M059J (cell line): ENCODE measurements around the gene HIGD1A. TPM values are rescaled to one million over a fixed set of nuclear protein-coding genes. Genes with fewer than 3 reads are reported as not detected.
A peak's percentile ranks its signal among the peaks of the same experiment; 100 is the strongest.

Source experiments
- DNase-seq: peaks from one replicate; pipeline ENCODE4 v3.0.0-alpha.2; 2012; ENCODE audit warnings: low read depth
- total RNA-seq: library from RNA; depleted of rRNA; stranded (reverse); fragments of >200 nt; shearing (Covaris generic); gene quantifications from 2 replicates; pipeline ENCODE4 v1.2.3, GENCODE V29; 2014; rRNA removed

Gene HIGD1A
- total RNA-seq = 138 and 163 TPM in 2 replicates

DNA sequence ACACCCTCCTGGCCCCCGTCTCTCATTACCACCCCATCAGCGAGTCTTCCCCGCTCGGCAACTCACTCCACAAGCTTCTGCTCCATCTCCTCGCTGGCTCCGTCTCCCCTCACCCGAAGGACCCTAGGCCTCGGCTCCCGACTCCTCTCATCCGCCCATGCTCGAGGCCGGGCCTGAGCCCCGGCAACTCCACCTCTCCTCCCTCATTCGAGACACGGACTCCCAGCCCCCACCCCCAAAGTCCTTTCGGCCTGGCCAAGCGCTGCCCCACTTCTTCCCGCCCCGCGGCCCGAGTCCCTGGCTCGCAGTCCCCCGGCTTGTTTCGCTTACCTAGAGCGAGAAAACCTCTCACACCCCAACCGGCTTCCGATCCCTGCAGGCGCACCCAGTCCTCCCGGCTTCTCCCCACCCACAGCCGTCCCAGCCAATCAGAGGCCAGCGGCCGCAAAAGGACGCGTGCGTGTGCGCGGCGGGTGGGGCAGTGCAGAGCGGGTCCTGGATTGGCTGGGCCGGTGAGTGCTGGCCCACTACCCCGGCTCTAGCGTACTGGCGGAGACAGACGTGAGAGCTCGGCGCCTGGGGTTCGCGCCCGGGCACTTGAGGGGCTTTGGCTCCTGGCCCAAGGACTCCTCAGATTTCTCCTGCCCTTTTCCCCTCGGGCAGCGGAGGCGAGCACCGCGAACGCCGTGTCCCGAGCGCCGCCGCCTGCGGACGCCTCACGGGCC is at the start of gene HIGD1A:
Gene HIGD1A, minus strand, starts transcription at position 385 of the 725 bp plus-strand sequence. CDS start 10,237 bp downstream, outside the sequence.
- DNase-seq = peak; percentile 92

DNA sequence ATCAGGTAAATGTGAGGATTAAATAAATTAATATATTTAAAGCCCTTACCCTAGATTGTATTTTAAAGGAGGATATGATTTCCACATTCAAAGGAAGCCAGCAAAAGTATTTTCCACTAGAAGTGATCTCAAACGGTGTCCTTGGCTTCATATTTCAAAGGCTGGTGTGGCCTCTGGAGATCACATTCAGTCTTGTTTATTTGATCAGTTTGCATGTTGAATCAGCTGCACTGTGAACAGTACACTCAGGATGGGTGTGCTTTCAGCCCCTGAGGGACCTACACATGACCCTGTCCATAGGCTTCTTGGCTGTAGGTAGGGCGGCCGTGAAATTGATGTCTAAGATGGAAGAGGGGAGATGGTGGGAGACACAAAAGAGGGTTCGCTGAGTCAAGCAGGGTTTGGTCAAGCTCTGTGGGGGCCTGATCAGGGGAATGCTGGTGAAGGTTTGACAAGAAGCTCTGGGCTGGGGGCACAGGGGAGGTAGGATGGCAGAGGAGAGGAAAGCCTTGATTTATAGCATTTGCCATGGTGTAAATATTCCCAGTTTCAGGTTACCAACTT is 49.5 kb upstream of the HIGD1A start:
- no peak for DNase-seq

- DNase-seq = no peak
These were observed 48.8 kb upstream of the HIGD1A start for GRCh38 chr3:42853056-42853455.

DNA sequence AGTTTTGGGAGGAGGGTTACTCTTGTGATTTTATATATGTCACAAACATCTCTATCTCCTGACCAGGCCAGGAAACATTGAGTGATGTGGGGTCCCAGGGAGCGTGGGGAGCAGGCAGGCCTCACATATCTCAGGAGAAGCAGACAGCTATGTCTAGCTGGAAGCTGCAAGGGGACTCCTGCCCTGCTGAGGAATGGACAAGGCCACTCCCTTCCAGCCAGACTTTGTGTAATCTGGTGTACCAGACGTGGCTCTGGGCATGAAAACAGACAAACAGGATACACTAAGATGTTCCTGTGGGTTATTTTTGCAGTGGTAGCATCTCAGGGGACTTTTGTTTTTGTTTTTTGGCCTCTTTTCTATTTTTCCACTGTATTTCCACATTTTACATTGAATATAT is 48.2 kb upstream of the HIGD1A start:
- DNase-seq = no peak

DNA sequence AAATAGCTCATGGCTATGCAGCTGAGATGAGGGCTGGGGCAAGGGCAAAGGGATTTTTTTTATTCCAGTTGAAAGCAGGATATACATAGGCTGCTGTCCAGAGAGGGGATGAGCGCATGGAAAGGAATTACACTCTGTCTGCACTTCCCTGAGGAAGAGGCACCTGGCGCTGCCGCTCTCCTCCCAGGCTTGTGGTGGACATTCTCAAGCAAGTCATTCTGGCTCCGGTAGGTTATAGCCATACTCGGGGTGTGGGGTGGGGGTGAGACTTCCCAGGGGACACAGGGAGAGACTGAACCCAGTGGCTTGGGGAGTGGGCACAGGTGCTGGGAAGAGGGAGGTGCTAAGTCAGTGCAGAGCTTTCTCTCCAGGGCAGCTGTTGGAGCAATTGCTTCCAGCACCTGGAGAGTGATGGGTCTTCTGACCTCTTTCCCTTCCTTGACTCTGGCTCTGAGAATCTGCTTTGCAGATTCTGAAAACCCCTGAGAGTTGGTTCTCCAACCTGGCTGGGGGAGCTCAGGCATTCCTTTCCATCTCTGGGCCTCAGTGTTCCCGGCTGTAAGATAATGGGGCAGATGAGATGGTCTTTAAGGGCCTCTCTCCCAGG is 47.0 kb upstream of the HIGD1A start:
- no peak for DNase-seq

GRCh38 chr3:42850263-42850662 is 46.0 kb upstream of the HIGD1A start:
- DNase-seq = no peak

DNA sequence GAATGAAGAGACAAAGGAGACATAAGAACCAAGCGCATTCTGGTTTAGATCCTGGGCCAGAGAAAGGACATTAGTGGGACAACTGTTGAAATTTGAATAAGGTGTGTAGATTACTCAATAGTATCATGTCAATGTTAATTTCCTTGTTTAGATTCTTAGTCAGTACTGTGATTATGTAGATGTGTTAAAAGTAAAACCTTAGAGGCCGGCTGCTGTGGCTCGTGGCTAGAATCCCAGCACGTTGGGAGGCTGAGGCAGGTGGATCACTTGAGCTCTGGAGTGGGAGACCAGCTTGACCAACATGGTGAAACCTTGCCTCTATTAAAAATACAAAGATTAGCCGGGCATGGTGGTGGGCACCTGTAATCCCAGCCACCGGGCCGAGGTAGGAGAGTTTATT is 44.7 kb upstream of the HIGD1A start:
- no peak for DNase-seq

DNA sequence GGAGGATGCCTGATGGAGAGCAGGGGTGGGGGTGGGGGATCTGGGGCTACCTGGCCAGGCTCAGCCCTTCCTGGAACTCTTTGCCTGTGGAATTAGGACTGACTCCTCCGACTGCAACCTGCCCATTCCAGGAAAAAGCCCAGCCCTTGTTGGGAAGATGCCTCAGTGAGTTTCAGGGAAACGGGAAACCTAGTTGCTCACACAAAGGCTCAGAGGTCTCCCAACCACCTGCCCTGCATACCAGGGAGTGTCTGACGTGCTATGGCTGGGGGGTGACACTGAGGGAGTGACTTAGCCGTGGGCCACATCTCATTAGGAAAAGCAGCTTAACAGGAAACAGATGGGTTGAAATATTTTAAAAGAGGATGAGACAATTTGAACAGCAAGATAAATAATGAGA is 43.4 kb upstream of the HIGD1A start:
- no peak for DNase-seq

GRCh38 chr3:42846685-42847522 is 42.6 kb upstream of the HIGD1A start:
- DNase-seq = no peak

DNA sequence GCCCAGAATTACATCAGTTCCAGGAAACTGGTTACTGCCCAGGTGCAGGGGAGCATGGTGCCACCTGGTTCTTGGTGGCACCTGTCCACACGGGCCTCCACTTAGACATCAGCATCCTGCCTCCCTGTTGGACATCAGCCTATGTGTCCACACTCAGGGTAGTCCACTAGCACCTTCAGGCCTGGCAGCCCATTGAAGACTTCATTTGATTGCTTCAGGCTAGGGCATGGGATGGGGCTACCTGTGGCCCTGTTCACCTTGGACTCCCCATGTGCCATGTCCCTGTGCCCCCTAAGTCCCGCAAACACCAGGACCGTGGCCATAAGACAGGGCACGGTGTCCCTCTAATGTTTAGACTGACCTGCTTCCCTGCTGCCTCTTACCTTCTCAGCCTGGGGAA is 40.5 kb upstream of the HIGD1A start:
- no peak for DNase-seq

GRCh38 chr3:42844412-42844713 is 40.1 kb upstream of the HIGD1A start:
- DNase-seq = no peak

DNA sequence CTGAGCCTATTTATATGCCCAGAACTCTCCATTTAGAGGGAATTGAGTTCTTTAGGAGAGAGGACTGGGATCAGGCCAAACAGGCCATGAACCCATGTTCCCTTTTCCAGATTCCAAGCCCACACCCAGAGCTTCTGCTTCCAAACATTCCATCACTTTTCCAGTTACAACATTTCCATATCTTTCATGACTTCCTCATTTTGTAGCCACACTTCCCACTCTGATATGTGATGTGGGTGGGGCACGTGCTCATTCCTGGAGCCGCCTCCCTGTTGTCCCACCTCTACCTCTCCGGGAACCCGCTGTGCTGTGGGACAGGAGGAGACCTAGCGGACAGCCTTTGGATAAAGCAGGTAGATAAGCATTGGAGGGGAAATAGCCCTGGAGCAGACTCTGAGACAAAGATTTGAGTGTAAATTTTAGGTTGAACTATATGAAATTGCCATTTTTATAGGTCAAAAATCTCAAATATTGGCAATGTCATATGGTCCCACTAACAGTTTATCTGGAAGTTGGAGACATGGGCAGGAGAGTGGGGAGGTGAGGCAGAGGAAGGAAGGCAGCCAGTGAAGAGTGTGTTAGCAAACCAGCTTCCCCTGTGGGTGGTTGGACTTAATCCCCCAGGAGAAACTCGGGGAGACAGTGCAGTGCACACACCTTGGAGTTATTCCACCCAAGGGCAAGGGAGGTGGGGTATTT is 39.6 kb upstream of the HIGD1A start:
- no peak for DNase-seq

GRCh38 chr3:42841332-42841731 is 37.0 kb upstream of the HIGD1A start:
- no peak for DNase-seq

GRCh38 chr3:42839616-42840015 is 35.3 kb upstream of the HIGD1A start:
- DNase-seq = peak; percentile 64

- no peak for DNase-seq
These were observed 34.3 kb upstream of the HIGD1A start for GRCh38 chr3:42838571-42838970.

DNA sequence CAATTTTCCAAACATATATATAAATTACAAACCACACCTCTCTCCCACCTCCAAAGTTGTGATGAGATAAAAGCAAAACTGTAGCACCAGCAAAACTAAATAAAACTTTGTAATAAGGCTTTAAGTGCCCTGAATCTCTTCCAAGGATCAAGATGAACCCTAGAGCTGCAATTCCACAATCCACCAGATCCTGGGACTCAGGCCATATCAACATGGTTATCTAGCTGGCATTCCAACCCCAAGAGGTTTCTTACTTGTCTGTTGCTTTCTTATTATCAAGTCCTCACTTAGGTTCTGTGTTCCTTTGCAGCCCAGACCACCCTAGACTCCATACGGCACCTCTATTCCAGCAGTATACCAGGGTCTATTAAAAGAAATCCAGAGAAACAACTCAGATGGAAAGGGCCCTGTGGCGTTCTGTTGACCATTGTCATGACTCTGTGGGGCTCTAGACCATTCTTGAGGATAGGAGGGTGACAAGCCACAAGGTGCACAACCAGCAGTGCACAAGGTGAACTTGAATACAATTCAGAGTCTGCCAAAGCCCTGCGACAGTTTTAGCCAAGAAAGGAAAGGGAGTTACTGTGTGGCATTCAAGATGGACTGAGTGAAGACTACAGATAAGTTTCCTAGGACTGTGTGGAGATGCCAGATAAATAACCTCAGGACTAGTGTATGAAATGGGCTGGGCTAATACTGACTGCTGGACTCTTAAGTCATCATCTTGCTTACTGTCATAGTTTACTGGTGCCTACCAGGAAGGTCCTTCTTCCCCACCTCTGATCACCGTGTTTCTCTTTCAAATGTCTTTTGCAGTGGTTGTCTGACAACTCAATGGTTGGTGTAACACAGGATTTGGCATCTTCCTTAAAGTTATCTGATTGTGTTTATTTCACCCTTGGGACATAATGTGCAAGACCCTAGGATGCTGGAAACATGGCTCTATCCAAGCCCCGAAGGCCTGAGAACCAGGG is 32.1 kb upstream of the HIGD1A start:
- DNase-seq = no peak

DNA sequence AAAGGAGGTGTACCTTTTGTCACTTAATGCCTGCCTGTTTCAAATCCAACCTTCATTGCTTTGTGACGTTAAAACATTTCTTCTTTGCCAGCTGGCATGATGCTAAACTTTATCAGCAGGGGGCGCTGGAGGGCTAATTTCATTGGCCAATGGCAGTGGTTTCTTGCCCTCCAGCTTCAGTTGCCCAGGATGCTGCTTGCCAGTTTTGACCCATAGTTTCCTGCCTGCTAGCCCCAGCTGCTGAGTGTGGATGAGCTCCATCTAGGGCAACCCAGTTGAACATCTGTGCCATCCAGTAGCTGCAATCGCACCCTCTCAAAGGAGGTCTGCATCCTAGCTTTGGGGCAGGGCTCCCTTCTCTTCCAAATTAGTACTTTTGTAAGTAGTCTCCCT is 27.0 kb upstream of the HIGD1A start:
- peak; percentile 56 for DNase-seq

- peak; percentile 32 for DNase-seq
These were observed 26.4 kb upstream of the HIGD1A start for GRCh38 chr3:42830437-42831320.

DNA sequence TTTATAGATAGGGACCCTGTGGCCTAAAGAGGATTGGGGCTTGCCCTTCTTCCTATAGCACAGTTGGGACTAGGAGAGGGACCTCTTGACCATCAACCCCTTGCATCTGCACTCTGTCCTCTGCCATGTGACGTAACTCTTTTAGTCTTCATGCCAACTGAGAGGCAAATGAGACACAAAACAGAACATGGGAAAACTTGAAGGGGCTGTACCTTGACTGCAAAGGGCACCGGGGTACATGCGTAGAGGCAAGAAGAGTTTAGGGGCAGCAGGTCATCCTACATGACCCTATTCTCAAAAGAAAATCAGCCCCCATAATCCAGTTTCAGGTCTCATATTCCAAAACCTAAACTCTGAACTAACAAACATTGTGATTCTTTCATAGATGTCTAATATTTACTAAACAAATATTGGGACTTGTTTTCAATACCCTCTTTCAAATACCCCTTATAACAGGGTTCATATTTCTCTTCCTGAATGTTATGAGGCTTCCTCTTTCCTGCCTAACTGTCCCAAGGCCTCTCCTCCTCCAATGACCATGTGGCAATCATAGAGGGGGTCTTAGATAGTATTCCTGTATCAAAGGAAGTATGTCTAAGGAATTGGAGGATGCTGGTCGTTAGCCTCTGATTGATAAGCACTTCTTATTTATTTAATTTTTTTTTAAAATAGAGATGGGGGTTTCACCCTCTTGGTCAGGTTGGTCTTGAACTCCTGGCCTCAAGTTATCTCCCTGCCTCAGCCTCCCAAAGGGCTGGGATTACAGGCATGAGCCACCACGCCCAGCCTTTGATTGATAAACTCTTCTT is 25.5 kb upstream of the HIGD1A start:
- DNase-seq = no peak
